ENCODE measurements around the gene MRTFA.

Gene MRTFA

DNA sequence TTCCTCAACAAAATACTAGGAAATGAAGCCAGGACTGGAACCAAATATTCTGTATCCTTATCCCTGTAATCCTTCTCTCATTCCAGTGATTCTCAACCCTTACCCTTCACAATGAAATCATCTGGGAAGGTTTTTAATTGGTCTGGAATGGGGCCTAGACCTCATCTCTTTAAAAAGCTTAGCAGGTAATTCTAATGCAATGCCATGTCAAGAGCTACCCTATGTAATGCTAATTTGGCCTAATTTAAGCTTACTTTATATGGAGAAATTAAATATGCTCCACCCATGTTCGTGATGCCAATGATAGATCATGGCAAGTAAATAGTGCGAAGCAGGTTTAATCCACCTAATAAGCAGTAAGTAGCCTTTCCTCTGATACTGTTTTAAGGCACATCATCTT, 164.5 kb downstream of the MRTFA start:
- no peak overlapping the region for H3K4me3 ChIP-seq (ENCODE audit: low read depth, low read length)
- H3K36me3 ChIP-seq (replicated peaks), result no peaks in the 10 kb centered on the region
- no peak overlapping the region for H3K27ac ChIP-seq
- in situ Hi-C loops (cut with HindIII; ENCODE audit: low pct_ligation_motif_present, low sequenced_read_pairs), result no loop called here
- no peaks in the 10 kb centered on the region for H3K27me3 ChIP-seq (replicated peaks)
- no peak for DNase-seq
- TF ChIP-seq CTCF (IDR thresholded peaks at IDR 0.05; ENCODE audit: low read depth, low read length, missing control alignments), result no peak

DNA sequence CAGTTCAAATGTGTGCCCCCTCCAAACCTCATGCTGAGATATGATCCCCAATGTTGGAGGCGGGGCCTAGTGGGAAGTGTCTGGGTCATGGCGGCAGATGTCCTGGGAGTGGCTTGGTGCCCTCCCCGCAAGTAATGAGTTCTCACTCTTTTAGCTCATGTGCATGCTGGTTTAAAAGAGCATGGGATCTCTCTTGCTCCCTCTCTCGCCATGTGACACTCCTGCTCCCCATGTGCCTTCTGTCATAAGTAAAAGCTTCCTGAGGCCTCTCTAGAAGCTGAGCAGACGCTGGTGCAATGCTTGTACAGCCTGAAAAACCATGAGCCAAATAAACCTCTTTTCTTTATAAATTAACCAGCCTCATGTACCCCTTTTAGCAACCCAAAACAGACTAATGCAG, 167.3 kb downstream of the MRTFA start:
- in situ Hi-C loops (cut with HindIII; ENCODE audit: low pct_ligation_motif_present, low sequenced_read_pairs), result no loop called here
- no peak for DNase-seq
- Histone ChIP-seq H3K27ac (no peak overlapping the region), H3K36me3 (replicated peaks) (no peaks in the 10 kb centered on the region), H3K4me3 (ENCODE audit: low read depth, low read length) (no peak overlapping the region), H3K27me3 (replicated peaks) (no peaks in the 10 kb centered on the region)
- no peak for TF ChIP-seq CTCF (IDR thresholded peaks at IDR 0.05; ENCODE audit: low read depth, low read length, missing control alignments)

GRCh38 chr22:40468616-40469015, 167.9 kb downstream of the MRTFA start:
- no peak overlapping the region for H3K27ac ChIP-seq
- no peak overlapping the region for H3K4me3 ChIP-seq (ENCODE audit: low read depth, low read length)
- in situ Hi-C loops (cut with HindIII; ENCODE audit: low pct_ligation_motif_present, low sequenced_read_pairs), result no loop called here
- no peak for DNase-seq
- no peak for TF ChIP-seq CTCF (IDR thresholded peaks at IDR 0.05; ENCODE audit: low read depth, low read length, missing control alignments)
- no peaks in the 10 kb centered on the region for H3K27me3 ChIP-seq (replicated peaks)
- H3K36me3 ChIP-seq (replicated peaks), result no peaks in the 10 kb centered on the region

- H3K4me3 ChIP-seq (ENCODE audit: low read depth, low read length), result no peak overlapping the region
- H3K27ac ChIP-seq, result no peak overlapping the region
- TF ChIP-seq CTCF (IDR thresholded peaks at IDR 0.05; ENCODE audit: low read depth, low read length, missing control alignments), result no peak
- no peaks in the 10 kb centered on the region for H3K27me3 ChIP-seq (replicated peaks)
- in situ Hi-C loops (cut with HindIII; ENCODE audit: low pct_ligation_motif_present, low sequenced_read_pairs), result no loop called here
- H3K36me3 ChIP-seq (replicated peaks), result peaks cover 2% of the 10 kb centered on the region
- no peak for DNase-seq
Observed at GRCh38 chr22:40466976-40467375, 169.5 kb downstream of the MRTFA start.

DNA sequence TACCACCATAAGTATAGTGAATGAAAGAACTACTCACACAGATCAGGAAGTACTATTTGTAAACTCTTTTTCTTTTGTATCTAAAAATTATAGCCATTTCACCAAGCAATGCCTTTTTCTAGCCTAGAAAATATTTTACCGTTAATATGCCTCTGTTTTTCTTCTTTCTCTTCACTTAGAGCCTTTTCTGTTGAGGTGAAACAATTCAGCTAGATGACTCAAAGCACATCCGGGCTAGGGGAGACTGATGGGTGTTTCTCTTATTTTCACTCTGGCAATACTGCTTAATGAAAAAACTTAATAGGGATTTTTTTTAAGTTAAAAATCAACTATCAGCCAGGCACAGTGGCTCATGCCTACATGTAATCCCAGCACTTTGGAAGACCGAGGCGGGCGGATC, 172.8 kb downstream of the MRTFA start:
- no peak for TF ChIP-seq CTCF (IDR thresholded peaks at IDR 0.05; ENCODE audit: low read depth, low read length, missing control alignments)
- H3K4me3 ChIP-seq (ENCODE audit: low read depth, low read length), result no peak overlapping the region
- no peaks in the 10 kb centered on the region for H3K27me3 ChIP-seq (replicated peaks)
- peaks cover 5% of the 10 kb centered on the region for H3K36me3 ChIP-seq (replicated peaks)
- DNase-seq, result no peak
- no peak overlapping the region for H3K27ac ChIP-seq
- in situ Hi-C loops (cut with HindIII; ENCODE audit: low pct_ligation_motif_present, low sequenced_read_pairs), result no loop called here

GRCh38 chr22:40463017-40463631, 173.4 kb downstream of the MRTFA start:
- Histone ChIP-seq H3K27ac (no peak overlapping the region), H3K36me3 (replicated peaks) (peaks cover 5% of the 10 kb centered on the region), H3K27me3 (replicated peaks) (no peaks in the 10 kb centered on the region), H3K4me3 (ENCODE audit: low read depth, low read length) (no peak overlapping the region)
- in situ Hi-C loops (cut with HindIII; ENCODE audit: low pct_ligation_motif_present, low sequenced_read_pairs), result no loop called here
- no peak for DNase-seq
- TF ChIP-seq CTCF (IDR thresholded peaks at IDR 0.05; ENCODE audit: low read depth, low read length, missing control alignments), result no peak

Data from brain microvascular endothelial cell (primary cell).